Osteoblast (primary cell): Measurements from ENCODE around the gene DEFB129. TPM values are rescaled to one million over a fixed set of nuclear protein-coding genes. Genes with fewer than 3 reads are reported as not detected.

Experiments used
- DNase-seq: peaks from one replicate; pipeline ENCODE4 v3.0.0; 2011; ENCODE audit warnings: low spot score, mixed read lengths; ENCODE audit not compliant: insufficient read length; ENCODE audit errors: missing footprints
- H2AFZ ChIP-seq: 2 replicates; pipeline ENCODE4 v1.6.0; 2011; ENCODE audit warnings: mild to moderate bottlenecking, low read length
- H3K27ac ChIP-seq: 2 replicates; pipeline ENCODE4 v1.5.1; 2011; ENCODE audit warnings: mild to moderate bottlenecking, low read depth, low read length, moderate library complexity
- H3K27me3 ChIP-seq: 2 replicates; pipeline ENCODE4 v1.6.0; 2012; ENCODE audit warnings: mild to moderate bottlenecking, control low read depth, inconsistent platforms, low read length, moderate library complexity; ENCODE audit not compliant: insufficient read depth
- H3K36me3 ChIP-seq: 2 replicates; pipeline ENCODE4 v1.5.1; 2011; ENCODE audit warnings: mild to moderate bottlenecking, low read length, control low read depth, moderate library complexity; ENCODE audit not compliant: insufficient read depth
- H3K4me1 ChIP-seq: 2 replicates; pipeline ENCODE4 v1.5.1; 2011; ENCODE audit warnings: mild to moderate bottlenecking, low read length, control low read depth, moderate library complexity; ENCODE audit not compliant: insufficient read depth
- H3K4me2 ChIP-seq: 2 replicates; pipeline ENCODE4 v1.6.0; 2011; ENCODE audit warnings: mild to moderate bottlenecking, low read length; ENCODE audit not compliant: insufficient read depth
- H3K4me3 ChIP-seq: fragments of 200-600 bp; sonication (generic); 3 replicates; pipeline ENCODE4 v1.5.1; 2012; ENCODE audit warnings: mild to moderate bottlenecking, low read length, inconsistent platforms; ENCODE audit not compliant: insufficient read depth
- H3K79me2 ChIP-seq: 2 replicates; pipeline ENCODE4 v1.6.0; 2012; ENCODE audit warnings: mild to moderate bottlenecking, low read length, control low read depth, inconsistent platforms; ENCODE audit not compliant: insufficient read depth
- H3K9me3 ChIP-seq: 2 replicates; pipeline ENCODE4 v1.5.1; 2011; ENCODE audit warnings: low read depth, low read length, control low read depth
- H4K20me1 ChIP-seq: 2 replicates; pipeline ENCODE4 v1.6.0; 2012; ENCODE audit warnings: mild to moderate bottlenecking, low read length, control low read depth; ENCODE audit not compliant: insufficient read depth
- CTCF ChIP-seq: IDR thresholded peaks from 2 replicates; pipeline ENCODE4 v1.5.1; 2011; ENCODE audit warnings: mild to moderate bottlenecking, low read depth, low read length, moderate library complexity; ENCODE audit errors: extremely low read depth
- total RNA-seq: library from RNA; depleted of rRNA; stranded (reverse); fragments of >200 nt; gene quantifications from 2 replicates; pipeline ENCODE4 v1.2.3, GENCODE V29; 2012

DEFB129 gene
- total RNA-seq = not detected in 2 replicates

DNA sequence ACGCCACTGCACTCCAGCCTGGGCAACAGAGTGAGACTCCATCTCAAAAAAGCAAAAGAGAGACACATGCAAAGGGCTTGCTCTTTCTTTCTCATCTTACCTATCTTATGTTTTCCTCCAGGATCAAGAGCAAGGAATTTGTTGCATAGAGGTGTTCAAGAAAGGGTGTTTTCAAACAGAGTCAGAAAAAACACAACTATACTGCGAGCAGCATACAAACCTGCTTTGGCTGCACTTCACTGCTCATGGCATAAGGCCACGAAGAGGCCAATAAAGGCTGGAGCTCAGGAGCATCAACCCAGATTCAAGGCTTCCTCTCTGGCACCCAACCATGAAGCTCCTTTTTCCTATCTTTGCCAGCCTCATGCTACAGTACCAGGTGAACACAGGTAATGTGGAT lies at the start of gene DEFB129:
TSS of gene DEFB129 (plus strand) at position 301 of the 400 bp plus-strand sequence. CDS start at position 332, 31 bp downstream.
- Histone ChIP-seq H3K27me3 (no peaks in the 10 kb centered on the region), H3K9me3 (no peaks in the 10 kb centered on the region), H3K79me2 (no peaks in the 10 kb centered on the region), H3K4me1 (no peaks in the 10 kb centered on the region), H4K20me1 (no peaks in the 10 kb centered on the region), H3K36me3 (no peaks in the 10 kb centered on the region), H3K27ac (no peak within 1 kb of the TSS), H3K4me3 (no peak within 1 kb of the TSS), H2AFZ (no peak within 1 kb of the TSS), H3K4me2 (no peak within 1 kb of the TSS)
- no peak for TF ChIP-seq CTCF
- no peak for DNase-seq

DNA sequence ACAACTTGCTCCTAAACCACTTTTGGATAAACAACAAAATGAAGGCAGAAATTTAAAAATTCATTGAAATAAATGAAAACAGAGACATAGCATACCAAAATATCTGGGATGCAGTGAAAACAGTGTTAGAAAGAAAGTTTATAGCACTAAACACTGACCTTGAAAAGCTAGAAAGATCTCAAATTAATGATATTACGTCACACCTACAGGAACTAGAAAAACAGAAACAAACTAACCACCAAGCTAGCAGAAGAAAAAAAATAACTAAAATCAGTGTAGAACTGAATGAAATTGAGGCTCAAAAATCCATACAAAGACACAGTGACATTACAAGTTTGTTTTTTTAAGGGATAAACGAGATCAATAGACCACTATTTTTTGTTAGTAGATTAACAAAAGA lies 42.8 kb upstream of the DEFB129 start:
- Histone ChIP-seq H3K36me3 (no peaks in the 10 kb centered on the region), H4K20me1 (no peaks in the 10 kb centered on the region), H3K4me1 (no peaks in the 10 kb centered on the region), H3K27ac (no peak overlapping the region), H2AFZ (no peak overlapping the region), H3K4me3 (no peak overlapping the region), H3K79me2 (no peaks in the 10 kb centered on the region), H3K27me3 (peaks cover 2% of the 10 kb centered on the region), H3K4me2 (no peak overlapping the region), H3K9me3 (no peaks in the 10 kb centered on the region)
- TF ChIP-seq CTCF = no peak
- no peak for DNase-seq

- DNase-seq = no peak
- TF ChIP-seq CTCF = no peak
- Histone ChIP-seq H3K27ac (no peak overlapping the region), H3K4me3 (no peak overlapping the region), H3K36me3 (no peaks in the 10 kb centered on the region), H3K27me3 (peaks cover 2% of the 10 kb centered on the region), H3K9me3 (no peaks in the 10 kb centered on the region), H3K79me2 (no peaks in the 10 kb centered on the region), H3K4me2 (no peak overlapping the region), H4K20me1 (no peaks in the 10 kb centered on the region), H3K4me1 (no peaks in the 10 kb centered on the region), H2AFZ (no peak overlapping the region)
Measured at GRCh38 chr20:187733-188132, 39.3 kb upstream of the DEFB129 start.

- no peaks in the 10 kb centered on the region for H4K20me1 ChIP-seq
- H3K9me3 ChIP-seq = no peaks in the 10 kb centered on the region
- H3K27ac ChIP-seq = no peak within 1 kb of the TSS
- H3K27me3 ChIP-seq = peaks cover 2% of the 10 kb centered on the region
- no peak for DNase-seq
- H3K4me2 ChIP-seq = no peak within 1 kb of the TSS
- no peaks in the 10 kb centered on the region for H3K4me1 ChIP-seq
- H2AFZ ChIP-seq = no peak within 1 kb of the TSS
- no peak within 1 kb of the TSS for H3K4me3 ChIP-seq
- H3K79me2 ChIP-seq = no peaks in the 10 kb centered on the region
- no peak for TF ChIP-seq CTCF
- no peaks in the 10 kb centered on the region for H3K36me3 ChIP-seq
Measured at GRCh38 chr20:189611-190010, 37.4 kb upstream of the DEFB129 start, which contains the start of gene DEFB128. Gene DEFB128 (minus strand): TSS chr20:189711. CDS start chr20:189623, 88 bp downstream.
